DMS53 (cell line): ENCODE measurements around the gene PCBP3.

Source experiments
- DNase-seq: peaks from one replicate; lab custom pipeline; 2025; lab: John Stamatoyannopoulos, UW

PCBP3 gene

GRCh38 chr21:45910548-45911221, 267.2 kb downstream of the PCBP3 start:
- no peak for DNase-seq

- no peak for DNase-seq
Observed at GRCh38 chr21:45911806-45912325, 268.3 kb downstream of the PCBP3 start.

GRCh38 chr21:45912611-45913417, 269.3 kb downstream of the PCBP3 start:
- DNase-seq: no peak

GRCh38 chr21:45913418-45913765, 269.9 kb downstream of the PCBP3 start:
- DNase-seq: no peak

- no peak for DNase-seq
Observed at GRCh38 chr21:45913886-45914285, 270.4 kb downstream of the PCBP3 start.

- DNase-seq: no peak
Observed at GRCh38 chr21:45914321-45914845, 270.9 kb downstream of the PCBP3 start.

- DNase-seq: no peak
Observed at GRCh38 chr21:45916011-45916840, 272.7 kb downstream of the PCBP3 start.

GRCh38 chr21:45917241-45917640, 273.7 kb downstream of the PCBP3 start:
- no peak for DNase-seq

GRCh38 chr21:45918011-45918410, 274.5 kb downstream of the PCBP3 start:
- no peak for DNase-seq

- no peak for DNase-seq
Observed at GRCh38 chr21:45918835-45919447, 275.4 kb downstream of the PCBP3 start.

GRCh38 chr21:45919593-45919992, 276.1 kb downstream of the PCBP3 start:
- no peak for DNase-seq

- DNase-seq: no peak
Observed at GRCh38 chr21:45920824-45921600, 277.5 kb downstream of the PCBP3 start.

- DNase-seq: no peak
Observed at GRCh38 chr21:45921917-45922316, 278.4 kb downstream of the PCBP3 start.

- DNase-seq: no peak
Observed at GRCh38 chr21:45922648-45923047, 279.1 kb downstream of the PCBP3 start.

- peak; percentile 53 for DNase-seq
Observed at GRCh38 chr21:45923146-45923545, 279.6 kb downstream of the PCBP3 start.

GRCh38 chr21:45926281-45926680, 282.8 kb downstream of the PCBP3 start:
- DNase-seq: no peak

- DNase-seq: no peak
Observed at GRCh38 chr21:45927032-45927431, 283.5 kb downstream of the PCBP3 start.

GRCh38 chr21:45927851-45928850, 284.6 kb downstream of the PCBP3 start:
- no peak for DNase-seq

- no peak for DNase-seq
Observed at GRCh38 chr21:45929449-45929848, 285.9 kb downstream of the PCBP3 start.
